ENCODE measurements around the gene FRMD1.

DNA sequence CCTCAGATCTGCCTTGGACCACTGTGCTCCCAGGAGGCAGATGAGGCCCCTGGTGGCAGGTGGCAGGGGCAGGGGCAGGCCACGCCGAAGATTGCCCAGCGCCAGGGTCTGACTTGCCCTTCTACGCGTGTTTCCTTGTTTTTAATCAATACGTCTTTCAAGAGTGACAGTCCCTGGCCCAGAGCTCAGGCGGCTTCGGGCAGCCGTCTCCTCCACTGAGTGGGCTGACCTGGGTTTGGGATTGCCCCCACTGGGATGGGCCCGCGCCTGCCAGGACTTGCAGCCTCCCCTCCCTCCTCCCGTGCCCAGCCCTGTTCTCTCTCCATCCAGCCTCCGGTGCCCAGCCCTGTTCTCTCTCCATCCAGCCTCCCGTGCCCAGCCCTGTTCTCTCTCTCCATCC lies 21.2 kb downstream of the FRMD1 start:
- TF ChIP-seq POLR2A (IDR thresholded peaks at IDR 0.05; ENCODE audit: low read depth, low read length) (no peak), POLR2AphosphoS5 (IDR thresholded peaks at IDR 0.05; ENCODE audit: low read depth, low read length) (no peak)
